HCT116 (cell line): Measurements from ENCODE around the gene MEX3B. TPM values are rescaled to one million over a fixed set of nuclear protein-coding genes. Genes with fewer than 3 reads are reported as not detected.

Source experiments
- ATAC-seq: fragments of 200-7000 bp; cut with Tn5 transposase; 2 replicates; pipeline ENCODE4 v1.9.1; 2020; ENCODE audit warnings: mild to moderate bottlenecking, moderate library complexity
- BruUV-seq: library from RNA; stranded (reverse); fragments of 400-500 nt; replicated peaks from 2 replicates; lab custom pipeline; 2021; lab: Mats Ljungman, UMichigan
- CTCF ChIA-PET: fragments of 300-600 bp; sonication (Branson Sonifier 250); formaldehyde crosslinking; loops from one replicate; lab custom pipeline; 2021; ENCODE audit warnings: antibody characterized with exemption; lab: Charles Lee
- POLR2A ChIA-PET: fragments of 300-600, 350-600 bp; sonication (Branson Sonifier 250); formaldehyde crosslinking; loops from one replicate; lab custom pipeline; 2021; ENCODE audit warnings: antibody characterized with exemption; lab: Charles Lee
- RAD21 ChIA-PET, 2 experiments: fragments of 300-600 bp; sonication (Branson Sonifier 250); formaldehyde crosslinking; loops; one replicate each; lab custom pipeline; 2023; ENCODE audit warnings: low total read pairs in 2 of 2; ENCODE audit not compliant: uncharacterized antibody in 2 of 2, unreplicated experiment in 2 of 2, low non-redundant PET in 1 of 2; lab: Charles Lee
- DNase-seq: peaks from one replicate; pipeline ENCODE4 v3.0.0-alpha.2; 2010; ENCODE audit warnings: low read depth, low spot score
- H2AFZ ChIP-seq: fragments of 200-600 bp; shearing (Covaris generic), sonication (generic); 2 replicates; pipeline ENCODE4 v1.6.1; 2017; ENCODE audit warnings: low read depth, mixed run types, mixed read lengths, antibody characterized with exemption, low read length; ENCODE audit not compliant: poor library complexity, severe bottlenecking
- H3K27ac ChIP-seq: 2 replicates; pipeline ENCODE4 v1.5.1; 2012; ENCODE audit warnings: low read depth, low read length
- H3K27me3 ChIP-seq: fragments of 200-600 bp; sonication (generic); 2 replicates; pipeline ENCODE4 v1.6.1; 2016; ENCODE audit warnings: mixed run types, low read length, mixed read lengths; ENCODE audit not compliant: insufficient read depth
- H3K36me3 ChIP-seq, 2 experiments: fragments of 200-500 bp in 1 of 2; fragments of 200-600 bp in 1 of 2; sonication (Bioruptor generic) in 1 of 2; sonication (generic) in 1 of 2; 2 replicates each; pipeline versions ENCODE4 v1.5.1 to v1.6.1; 2014 to 2016; ENCODE audit warnings: low read length in 2 of 2, inconsistent platforms in 1 of 2, mixed read lengths in 1 of 2, mixed run types in 1 of 2; ENCODE audit not compliant: insufficient read depth in 2 of 2, control insufficient read depth in 1 of 2
- H3K4me1 ChIP-seq, 2 experiments: fragments of 200-600 bp in 1 of 2; sonication (generic) in 1 of 2; 2 replicates each; pipeline versions ENCODE4 v1.5.1 to v1.6.1; 2012 to 2017; ENCODE audit warnings: low read length in 2 of 2, inconsistent platforms in 1 of 2, mild to moderate bottlenecking in 1 of 2, mixed read lengths in 1 of 2, mixed run types in 1 of 2, moderate library complexity in 1 of 2; ENCODE audit not compliant: insufficient read depth in 2 of 2, control insufficient read depth in 1 of 2
- H3K4me2 ChIP-seq: fragments of 200-600 bp; sonication (generic); 2 replicates; pipeline ENCODE4 v1.6.1; 2017; ENCODE audit warnings: mixed run types, low read length, mixed read lengths
- H3K4me3 ChIP-seq, 2 experiments: fragments of 200-600 bp in 1 of 2; sonication (generic) in 1 of 2; replicated peaks in 1 of 2; 2 replicates each; pipeline ENCODE4 v1.5.1; 2011 to 2016; ENCODE audit warnings: low read length in 2 of 2, control low read depth in 1 of 2, low read depth in 1 of 2, mild to moderate bottlenecking in 1 of 2, mixed read lengths in 1 of 2, mixed run types in 1 of 2
- H3K79me2 ChIP-seq: fragments of 200-600 bp; sonication (generic); 2 replicates; pipeline ENCODE4 v1.6.1; 2017; ENCODE audit warnings: mild to moderate bottlenecking, mixed run types, low read length, moderate library complexity, mixed read lengths; ENCODE audit not compliant: insufficient read depth
- H3K9ac ChIP-seq: fragments of 200-600 bp; sonication (generic); 2 replicates; pipeline ENCODE4 v1.6.1; 2016; ENCODE audit warnings: low read length, mixed read lengths
- H3K9me2 ChIP-seq: fragments of 200-600 bp; sonication (generic), shearing (Covaris generic); 2 replicates; pipeline ENCODE4 v1.6.1; 2017; ENCODE audit warnings: mixed run types, mild to moderate bottlenecking, moderate library complexity; ENCODE audit not compliant: insufficient read depth
- H3K9me3 ChIP-seq, 2 experiments: fragments of 200-500 bp in 1 of 2; fragments of 200-600 bp in 1 of 2; sonication (Bioruptor generic) in 1 of 2; sonication (generic) in 1 of 2; 2 replicates each; pipeline ENCODE4 v1.6.1; 2014 to 2017; ENCODE audit warnings: low read length in 2 of 2, mixed read lengths in 2 of 2, inconsistent platforms in 1 of 2, low read depth in 1 of 2, mild to moderate bottlenecking in 1 of 2, mixed run types in 1 of 2, moderate library complexity in 1 of 2; ENCODE audit not compliant: control insufficient read depth in 1 of 2, insufficient read depth in 1 of 2
- H4K20me1 ChIP-seq: fragments of 200-600 bp; sonication (generic), shearing (Covaris generic); 2 replicates; pipeline ENCODE4 v1.6.1; 2017; ENCODE audit warnings: mixed run types, mild to moderate bottlenecking, moderate library complexity; ENCODE audit not compliant: insufficient read depth
- CBX3 ChIP-seq: IDR thresholded peaks from 2 replicates; pipeline ENCODE4 v1.6.1; 2012; ENCODE audit warnings: low read depth
- CEBPB ChIP-seq: IDR thresholded peaks from 2 replicates; pipeline ENCODE4 v1.6.1; 2012; ENCODE audit warnings: low read depth
- EZH2 ChIP-seq: fragments of 200-600 bp; sonication (generic); IDR thresholded peaks from 2 replicates; pipeline ENCODE4 v1.6.1; 2017; ENCODE audit warnings: antibody characterized with exemption, mixed run types
- EZH2phosphoT487 ChIP-seq: fragments of 200-600 bp; IDR thresholded peaks from 2 replicates; pipeline ENCODE4 v1.6.1; 2018; ENCODE audit warnings: antibody characterized with exemption, borderline replicate concordance
- FOSL1 ChIP-seq: IDR thresholded peaks from 2 replicates; pipeline ENCODE4 v1.6.1; 2012; ENCODE audit warnings: low read depth
- JUND ChIP-seq: IDR thresholded peaks from 2 replicates; pipeline ENCODE4 v1.6.1; 2012
- POLR2A ChIP-seq: IDR thresholded peaks from 2 replicates; pipeline ENCODE4 v1.7.0; 2011; ENCODE audit warnings: borderline replicate concordance; ENCODE audit not compliant: insufficient read depth, insufficient read length; ENCODE audit errors: extremely low read depth
- POLR2AphosphoS5 ChIP-seq: IDR thresholded peaks from 2 replicates; pipeline ENCODE4 v1.6.1; 2011; ENCODE audit warnings: mild to moderate bottlenecking, low read depth, low read length, moderate library complexity
- REST ChIP-seq: IDR thresholded peaks from 2 replicates; pipeline ENCODE4 v1.6.1; 2012; ENCODE audit warnings: low read depth
- SIN3A ChIP-seq: IDR thresholded peaks from 2 replicates; pipeline ENCODE4 v1.6.1; 2012; ENCODE audit warnings: low read depth
- SRF ChIP-seq: IDR thresholded peaks from 2 replicates; pipeline ENCODE4 v1.6.1; 2012; ENCODE audit warnings: low read depth
- TCF7L2 ChIP-seq: IDR thresholded peaks from 2 replicates; pipeline ENCODE4 v1.7.0; 2011; ENCODE audit warnings: borderline replicate concordance, inconsistent platforms; ENCODE audit not compliant: insufficient read depth, insufficient read length; ENCODE audit errors: extremely low read depth
- YY1 ChIP-seq: IDR thresholded peaks from 2 replicates; pipeline ENCODE4 v1.6.1; 2011; ENCODE audit warnings: low read length, low read depth, moderate library complexity, mild to moderate bottlenecking; ENCODE audit not compliant: insufficient replicate concordance; ENCODE audit errors: extremely low read depth
- ZFX ChIP-seq: fragments of 450-650 bp; IDR thresholded peaks from 2 replicates; pipeline ENCODE4 v1.6.1; 2017
- ZNF274 ChIP-seq: fragments of 200-500 bp; sonication (Bioruptor generic); IDR thresholded peaks from 2 replicates; pipeline ENCODE4 v1.6.1; 2014; ENCODE audit warnings: mild to moderate bottlenecking, low read depth, low read length, inconsistent platforms
- intact Hi-C: fragments of 100-400 bp; cut with micrococcal nuclease; formaldehyde crosslinking; loops from 2 replicates; pipeline ENCODE4 v1.10.0; 2022
- total RNA-seq: library from RNA; stranded (reverse); gene quantifications from one replicate; pipeline ENCODE4 v1.2.1, GENCODE V29; 2021; ENCODE audit not compliant: unreplicated experiment
- TF ChIP-seq, protein P1 (sequence below): IDR thresholded peaks from 2 replicates; pipeline ENCODE4 v1.6.1; 2012
- TF ChIP-seq, protein P2 (sequence below), 3 experiments: fragments of 200-600 bp in 1 of 3; sonication (generic) in 1 of 3; IDR thresholded peaks in 2 of 3; conservative IDR thresholded peaks in 1 of 3; 2 replicates each; pipeline ENCODE4 v1.5.1; 2012 to 2017; ENCODE audit warnings: low read depth in 2 of 3, low read length in 2 of 3, antibody characterized with exemption in 1 of 3, borderline replicate concordance in 1 of 3, control low read depth in 1 of 3, mild to moderate bottlenecking in 1 of 3, mixed read lengths in 1 of 3, mixed run types in 1 of 3, moderate library complexity in 1 of 3; ENCODE audit not compliant: insufficient read depth in 1 of 3
- TF ChIP-seq, protein P3 (sequence below): IDR thresholded peaks from 2 replicates; pipeline ENCODE4 v1.6.1; 2012

Gene MEX3B
- total RNA-seq, 1 experiment from 2014 or later: 1.9 TPM

GRCh38 chr15:82039871-82040270 is 5.9 kb downstream of the MEX3B start:
- no TSS peak for BruUV-seq
- intact Hi-C loops: no loop called here
- CTCF ChIA-PET: no interaction called here

More at GRCh38 chr15:82039871-82040270, 5.9 kb downstream of the MEX3B start:
- no peak overlapping the region for H2AFZ ChIP-seq
- no peaks in the 10 kb centered on the region for H4K20me1 ChIP-seq
- H3K27ac ChIP-seq: no peak overlapping the region
- ChIA-PET POLR2A (no interaction called here), RAD21 (no interaction called here)
- peaks cover 5 to 15% of the 10 kb centered on the region in 2 experiments for H3K4me1 ChIP-seq
- H3K4me3 ChIP-seq: no peak overlapping the region
- no peak overlapping the region for H3K9ac ChIP-seq
- peaks cover 0 to 5% of the 10 kb centered on the region in 2 experiments; a peak in 2 of 4 replicates for H3K36me3 ChIP-seq
- TF ChIP-seq ZFX: no peak
- TF ChIP-seq ZNF274: no peak
- TF ChIP-seq TCF7L2: no peak
- TF ChIP-seq, protein P1, sequence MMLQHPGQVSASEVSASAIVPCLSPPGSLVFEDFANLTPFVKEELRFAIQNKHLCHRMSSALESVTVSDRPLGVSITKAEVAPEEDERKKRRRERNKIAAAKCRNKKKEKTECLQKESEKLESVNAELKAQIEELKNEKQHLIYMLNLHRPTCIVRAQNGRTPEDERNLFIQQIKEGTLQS: no peak
- no peak for TF ChIP-seq EZH2phosphoT487
- no peak for TF ChIP-seq CEBPB
- TF ChIP-seq EZH2: no peak
- no peak for TF ChIP-seq YY1
- TF ChIP-seq SRF: no peak
- TF ChIP-seq SIN3A: no peak
- no peak for TF ChIP-seq FOSL1
- no peak for TF ChIP-seq REST
- TF ChIP-seq POLR2A: no peak
- no peak for TF ChIP-seq CBX3
- no peak for TF ChIP-seq POLR2AphosphoS5
- TF ChIP-seq JUND: no peak
- TF ChIP-seq, protein P2, sequence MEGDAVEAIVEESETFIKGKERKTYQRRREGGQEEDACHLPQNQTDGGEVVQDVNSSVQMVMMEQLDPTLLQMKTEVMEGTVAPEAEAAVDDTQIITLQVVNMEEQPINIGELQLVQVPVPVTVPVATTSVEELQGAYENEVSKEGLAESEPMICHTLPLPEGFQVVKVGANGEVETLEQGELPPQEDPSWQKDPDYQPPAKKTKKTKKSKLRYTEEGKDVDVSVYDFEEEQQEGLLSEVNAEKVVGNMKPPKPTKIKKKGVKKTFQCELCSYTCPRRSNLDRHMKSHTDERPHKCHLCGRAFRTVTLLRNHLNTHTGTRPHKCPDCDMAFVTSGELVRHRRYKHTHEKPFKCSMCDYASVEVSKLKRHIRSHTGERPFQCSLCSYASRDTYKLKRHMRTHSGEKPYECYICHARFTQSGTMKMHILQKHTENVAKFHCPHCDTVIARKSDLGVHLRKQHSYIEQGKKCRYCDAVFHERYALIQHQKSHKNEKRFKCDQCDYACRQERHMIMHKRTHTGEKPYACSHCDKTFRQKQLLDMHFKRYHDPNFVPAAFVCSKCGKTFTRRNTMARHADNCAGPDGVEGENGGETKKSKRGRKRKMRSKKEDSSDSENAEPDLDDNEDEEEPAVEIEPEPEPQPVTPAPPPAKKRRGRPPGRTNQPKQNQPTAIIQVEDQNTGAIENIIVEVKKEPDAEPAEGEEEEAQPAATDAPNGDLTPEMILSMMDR (IDR thresholded peaks at IDR 0.05 in 2 of 3, conservative IDR thresholded peaks at IDR 0.05 in 1 of 3; ENCODE audit: borderline replicate concordance in 1 of 3, insufficient read depth in 1 of 3, low read depth in 2 of 3, low read length in 2 of 3): no peak
- TF ChIP-seq, protein P3, sequence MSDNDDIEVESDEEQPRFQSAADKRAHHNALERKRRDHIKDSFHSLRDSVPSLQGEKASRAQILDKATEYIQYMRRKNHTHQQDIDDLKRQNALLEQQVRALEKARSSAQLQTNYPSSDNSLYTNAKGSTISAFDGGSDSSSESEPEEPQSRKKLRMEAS: no peak
- no peak for ATAC-seq
- H3K9me3 ChIP-seq: no peaks in the 10 kb centered on the region
- no peak overlapping the region for H3K4me2 ChIP-seq
- no peaks in the 10 kb centered on the region; the same call in 1 of the 2 replicates for H3K27me3 ChIP-seq
- no peaks in the 10 kb centered on the region for H3K9me2 ChIP-seq
- DNase-seq: no peak
- no peaks in the 10 kb centered on the region for H3K79me2 ChIP-seq
